Astrocyte (in vitro differentiated cells and primary cell): Measurements from ENCODE around the gene USP19. TPM values are rescaled to one million over a fixed set of nuclear protein-coding genes. Genes with fewer than 3 reads are reported as not detected.

Experiments
- DNase-seq: peaks from one replicate; pipeline ENCODE4 v3.0.0-alpha.2; 2010; ENCODE audit warnings: low read depth
- FAIRE-seq: peaks from 2 replicates; lab custom pipeline; 2011; peaks lifted over from hg19 to GRCh38; lab: Jason Lieb, UNC
- H2AFZ ChIP-seq: 2 replicates; pipeline ENCODE4 v1.6.0; 2012; ENCODE audit warnings: low read depth, low read length, inconsistent platforms
- H3K27ac ChIP-seq: 2 replicates; pipeline ENCODE4 v1.5.1; 2011; ENCODE audit warnings: low read depth, low read length, inconsistent platforms
- H3K27me3 ChIP-seq: 2 replicates; pipeline ENCODE4 v1.6.0; 2011; ENCODE audit warnings: low read length, inconsistent platforms; ENCODE audit not compliant: insufficient read depth
- H3K36me3 ChIP-seq: 2 replicates; pipeline ENCODE4 v1.5.1; 2011; ENCODE audit warnings: low read length, inconsistent platforms; ENCODE audit not compliant: insufficient read depth
- H3K4me1 ChIP-seq: 2 replicates; pipeline ENCODE4 v1.5.1; 2011; ENCODE audit warnings: low read length, inconsistent platforms; ENCODE audit not compliant: insufficient read depth
- H3K4me2 ChIP-seq: 2 replicates; pipeline ENCODE4 v1.6.0; 2012; ENCODE audit warnings: low read length, inconsistent platforms
- H3K4me3 ChIP-seq: 2 replicates; pipeline ENCODE4 v1.5.1; 2011; ENCODE audit warnings: low read depth, mild to moderate bottlenecking, low read length, inconsistent platforms; ENCODE audit not compliant: insufficient read depth
- H3K79me2 ChIP-seq: 2 replicates; pipeline ENCODE4 v1.6.0; 2012; ENCODE audit warnings: mild to moderate bottlenecking, low read length, inconsistent platforms; ENCODE audit not compliant: insufficient read depth
- H3K9ac ChIP-seq: 2 replicates; pipeline ENCODE4 v1.6.0; 2012; ENCODE audit warnings: mild to moderate bottlenecking, low read length, inconsistent platforms
- H3K9me3 ChIP-seq: 2 replicates; pipeline ENCODE4 v1.5.1; 2012; ENCODE audit warnings: low read depth, mild to moderate bottlenecking, low read length, inconsistent platforms; ENCODE audit not compliant: insufficient read depth
- H4K20me1 ChIP-seq: 2 replicates; pipeline ENCODE4 v1.6.0; 2012; ENCODE audit warnings: low read length, inconsistent platforms; ENCODE audit not compliant: insufficient read depth
- H3K27ac Mint-ChIP-seq: one replicate; pipeline ENCODE4 v1.8.0; 2021; ENCODE audit warnings: mild to moderate bottlenecking, mixed read lengths; ENCODE audit not compliant: unreplicated experiment
- H3K27me3 Mint-ChIP-seq: one replicate; pipeline ENCODE4 v1.8.0; 2021; ENCODE audit warnings: low read depth, mixed read lengths; ENCODE audit not compliant: unreplicated experiment
- H3K36me3 Mint-ChIP-seq: one replicate; pipeline ENCODE4 v1.8.0; 2021; ENCODE audit warnings: low read depth, mixed read lengths; ENCODE audit not compliant: unreplicated experiment
- H3K4me1 Mint-ChIP-seq: one replicate; pipeline ENCODE4 v1.8.0; 2021; ENCODE audit warnings: low read depth, mixed read lengths; ENCODE audit not compliant: unreplicated experiment
- H3K4me3 Mint-ChIP-seq: one replicate; pipeline ENCODE4 v1.8.0; 2021; ENCODE audit warnings: mild to moderate bottlenecking, moderate library complexity, mixed read lengths; ENCODE audit not compliant: unreplicated experiment
- H3K9me3 Mint-ChIP-seq: one replicate; pipeline ENCODE4 v1.8.0; 2021; ENCODE audit warnings: mild to moderate bottlenecking, mixed read lengths; ENCODE audit not compliant: unreplicated experiment
- EZH2 ChIP-seq: IDR thresholded peaks from 2 replicates; pipeline ENCODE4 v1.6.1; 2012; ENCODE audit warnings: mild to moderate bottlenecking, low read length, inconsistent platforms; ENCODE audit not compliant: insufficient read depth
- total RNA-seq: library from RNA; stranded (reverse); gene quantifications from 2 replicates; pipeline ENCODE4 v1.2.1, GENCODE V29; 2021
- TF ChIP-seq, protein P1 (sequence below): IDR thresholded peaks from 2 replicates; pipeline ENCODE4 v1.5.1; 2011; ENCODE audit warnings: low read depth, mild to moderate bottlenecking, inconsistent platforms, low read length, moderate library complexity; ENCODE audit not compliant: insufficient read depth

USP19 gene
- total RNA-seq, 1 donor from 2014 or later: 28.7 TPM

DNA sequence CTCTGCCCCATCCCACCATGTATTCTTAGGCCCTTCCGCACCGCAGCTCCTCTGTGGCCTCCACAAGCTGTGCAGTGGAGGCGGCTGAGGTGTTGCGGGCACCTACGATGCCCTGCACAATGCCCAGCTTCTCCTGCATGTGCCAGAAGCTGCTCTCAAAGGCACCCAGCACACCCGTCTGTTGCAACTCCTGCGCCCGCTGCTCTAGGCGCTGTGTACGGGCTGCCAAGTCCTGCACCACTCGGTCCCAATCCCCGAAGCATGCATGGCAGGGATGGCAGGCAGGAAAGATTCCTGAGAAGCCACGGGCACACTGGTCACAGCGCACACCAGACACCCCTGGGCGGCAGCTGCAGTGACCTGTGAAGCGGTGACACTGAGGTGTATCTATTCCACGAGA is 3.1 kb upstream of the USP19 start:
- Mint-ChIP-seq H3K27ac (no peak overlapping the region), H3K4me3 (no peak overlapping the region), H3K36me3 (peaks cover 21% of the 10 kb centered on the region), H3K9me3 (no peaks in the 10 kb centered on the region), H3K27me3 (no peaks in the 10 kb centered on the region), H3K4me1 (peaks cover 8% of the 10 kb centered on the region)
- FAIRE-seq (no peak), DNase-seq (no peak)
- peaks cover 25% of the 10 kb centered on the region for H3K79me2 ChIP-seq
- no peak overlapping the region for H3K27ac ChIP-seq
- H3K9me3 ChIP-seq: no peaks in the 10 kb centered on the region
- peaks cover 14% of the 10 kb centered on the region for H3K4me1 ChIP-seq
- H3K4me3 ChIP-seq: no peak overlapping the region
- no peaks in the 10 kb centered on the region for H3K27me3 ChIP-seq
- peaks cover 53% of the 10 kb centered on the region for H4K20me1 ChIP-seq
- peaks cover 41% of the 10 kb centered on the region for H3K36me3 ChIP-seq
- no peak overlapping the region for H2AFZ ChIP-seq
- TF ChIP-seq EZH2: no peak
- TF ChIP-seq, protein P1, sequence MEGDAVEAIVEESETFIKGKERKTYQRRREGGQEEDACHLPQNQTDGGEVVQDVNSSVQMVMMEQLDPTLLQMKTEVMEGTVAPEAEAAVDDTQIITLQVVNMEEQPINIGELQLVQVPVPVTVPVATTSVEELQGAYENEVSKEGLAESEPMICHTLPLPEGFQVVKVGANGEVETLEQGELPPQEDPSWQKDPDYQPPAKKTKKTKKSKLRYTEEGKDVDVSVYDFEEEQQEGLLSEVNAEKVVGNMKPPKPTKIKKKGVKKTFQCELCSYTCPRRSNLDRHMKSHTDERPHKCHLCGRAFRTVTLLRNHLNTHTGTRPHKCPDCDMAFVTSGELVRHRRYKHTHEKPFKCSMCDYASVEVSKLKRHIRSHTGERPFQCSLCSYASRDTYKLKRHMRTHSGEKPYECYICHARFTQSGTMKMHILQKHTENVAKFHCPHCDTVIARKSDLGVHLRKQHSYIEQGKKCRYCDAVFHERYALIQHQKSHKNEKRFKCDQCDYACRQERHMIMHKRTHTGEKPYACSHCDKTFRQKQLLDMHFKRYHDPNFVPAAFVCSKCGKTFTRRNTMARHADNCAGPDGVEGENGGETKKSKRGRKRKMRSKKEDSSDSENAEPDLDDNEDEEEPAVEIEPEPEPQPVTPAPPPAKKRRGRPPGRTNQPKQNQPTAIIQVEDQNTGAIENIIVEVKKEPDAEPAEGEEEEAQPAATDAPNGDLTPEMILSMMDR: no peak
- H3K4me2 ChIP-seq: no peak overlapping the region
- H3K9ac ChIP-seq: no peak overlapping the region

DNA sequence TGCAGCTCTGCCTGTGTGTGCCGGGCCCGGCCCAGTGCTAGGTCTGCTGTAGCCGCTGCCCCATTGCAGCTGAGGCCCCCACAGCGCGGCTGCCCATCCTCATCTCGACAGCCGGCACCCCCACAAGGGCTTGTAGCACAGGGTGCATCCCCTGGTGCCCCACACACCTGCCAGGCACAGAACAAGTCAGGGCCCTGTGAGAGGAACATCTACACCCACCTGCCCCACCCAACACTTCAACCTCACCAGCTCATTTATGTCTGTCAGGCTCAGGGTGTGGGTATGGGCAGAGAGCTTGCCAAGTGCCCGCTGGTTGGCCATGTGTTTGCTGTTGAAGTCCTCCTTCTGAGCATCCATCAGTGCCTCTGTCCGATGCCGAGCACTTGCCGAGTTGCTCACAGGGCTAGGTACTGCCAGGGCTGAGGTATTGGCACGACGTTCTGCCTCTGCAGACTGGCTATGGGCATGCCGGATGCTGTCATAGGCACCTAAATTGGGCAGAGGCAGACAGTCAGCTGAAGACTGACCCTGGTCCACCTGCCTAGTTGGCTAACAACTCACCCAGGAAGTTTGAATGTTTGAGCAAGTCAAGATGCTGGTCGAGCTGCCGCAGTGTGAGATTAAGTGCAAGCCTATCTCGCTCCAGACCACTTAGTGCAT is 2.4 kb upstream of the USP19 start:
- no peak for TF ChIP-seq EZH2
- TF ChIP-seq, protein P1: no peak
- H3K4me1 ChIP-seq: peaks cover 14% of the 10 kb centered on the region
- no peak overlapping the region for H3K27ac ChIP-seq
- no peak overlapping the region for H3K4me2 ChIP-seq
- FAIRE-seq (no peak), DNase-seq (no peak)
- peaks cover 19% of the 10 kb centered on the region for H3K79me2 ChIP-seq
- H3K36me3 ChIP-seq: peaks cover 41% of the 10 kb centered on the region
- no peak overlapping the region for H3K4me3 ChIP-seq
- H3K9ac ChIP-seq: no peak overlapping the region
- H3K9me3 ChIP-seq: no peaks in the 10 kb centered on the region
- Mint-ChIP-seq H3K9me3 (no peaks in the 10 kb centered on the region), H3K27me3 (no peaks in the 10 kb centered on the region), H3K27ac (no peak overlapping the region), H3K4me3 (no peak overlapping the region), H3K36me3 (peaks cover 19% of the 10 kb centered on the region), H3K4me1 (peaks cover 8% of the 10 kb centered on the region)
- H3K27me3 ChIP-seq: no peaks in the 10 kb centered on the region
- H2AFZ ChIP-seq: no peak overlapping the region
- H4K20me1 ChIP-seq: peaks cover 46% of the 10 kb centered on the region

DNA sequence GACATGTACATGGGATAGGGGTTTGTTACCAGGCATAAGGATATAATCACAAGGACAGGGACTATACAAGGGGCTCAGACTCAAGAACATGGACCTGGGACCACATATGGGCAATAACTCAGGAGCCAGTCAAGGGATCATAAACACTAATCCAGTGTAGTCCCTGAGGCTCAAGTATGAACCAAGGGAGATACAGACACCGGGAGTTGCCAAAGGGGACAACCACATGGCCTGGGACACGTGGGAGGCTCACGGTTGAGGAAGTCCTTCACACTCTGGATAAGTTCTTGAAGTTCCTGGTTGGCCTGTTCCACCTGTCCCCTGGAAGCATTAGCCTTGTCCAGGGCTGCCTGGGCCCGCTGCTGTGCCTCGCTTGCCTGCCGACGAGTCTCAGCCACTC is 1.8 kb upstream of the USP19 start:
- FAIRE-seq (no peak), DNase-seq (no peak)
- Mint-ChIP-seq H3K27me3 (no peaks in the 10 kb centered on the region), H3K4me1 (peaks cover 8% of the 10 kb centered on the region), H3K4me3 (peak overlapping the region; percentile 92), H3K9me3 (no peaks in the 10 kb centered on the region), H3K27ac (no peak overlapping the region), H3K36me3 (peaks cover 22% of the 10 kb centered on the region)
- H3K79me2 ChIP-seq: peaks cover 21% of the 10 kb centered on the region
- H3K27ac ChIP-seq: no peak overlapping the region
- no peaks in the 10 kb centered on the region for H3K27me3 ChIP-seq
- TF ChIP-seq, protein P1: no peak
- no peak for TF ChIP-seq EZH2
- H3K4me3 ChIP-seq: no peak overlapping the region
- H4K20me1 ChIP-seq: peaks cover 45% of the 10 kb centered on the region
- no peak overlapping the region for H3K4me2 ChIP-seq
- no peak overlapping the region for H3K9ac ChIP-seq
- no peak overlapping the region for H2AFZ ChIP-seq
- H3K4me1 ChIP-seq: peaks cover 14% of the 10 kb centered on the region
- peaks cover 46% of the 10 kb centered on the region for H3K36me3 ChIP-seq
- H3K9me3 ChIP-seq: no peaks in the 10 kb centered on the region
